Activated CD8-positive, alpha-beta memory T cell treated with anti-CD3 and anti-CD28 coated beads, Interleukin-2, amount 50 U/mL, for 48 hours (primary cell): Measurements from ENCODE around the gene C14orf119.

Source experiments
- DNase-seq: peaks from one replicate; pipeline ENCODE4 v3.0.0-alpha.2; 2020

The C14orf119 gene, protein sequence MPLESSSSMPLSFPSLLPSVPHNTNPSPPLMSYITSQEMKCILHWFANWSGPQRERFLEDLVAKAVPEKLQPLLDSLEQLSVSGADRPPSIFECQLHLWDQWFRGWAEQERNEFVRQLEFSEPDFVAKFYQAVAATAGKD

DNA sequence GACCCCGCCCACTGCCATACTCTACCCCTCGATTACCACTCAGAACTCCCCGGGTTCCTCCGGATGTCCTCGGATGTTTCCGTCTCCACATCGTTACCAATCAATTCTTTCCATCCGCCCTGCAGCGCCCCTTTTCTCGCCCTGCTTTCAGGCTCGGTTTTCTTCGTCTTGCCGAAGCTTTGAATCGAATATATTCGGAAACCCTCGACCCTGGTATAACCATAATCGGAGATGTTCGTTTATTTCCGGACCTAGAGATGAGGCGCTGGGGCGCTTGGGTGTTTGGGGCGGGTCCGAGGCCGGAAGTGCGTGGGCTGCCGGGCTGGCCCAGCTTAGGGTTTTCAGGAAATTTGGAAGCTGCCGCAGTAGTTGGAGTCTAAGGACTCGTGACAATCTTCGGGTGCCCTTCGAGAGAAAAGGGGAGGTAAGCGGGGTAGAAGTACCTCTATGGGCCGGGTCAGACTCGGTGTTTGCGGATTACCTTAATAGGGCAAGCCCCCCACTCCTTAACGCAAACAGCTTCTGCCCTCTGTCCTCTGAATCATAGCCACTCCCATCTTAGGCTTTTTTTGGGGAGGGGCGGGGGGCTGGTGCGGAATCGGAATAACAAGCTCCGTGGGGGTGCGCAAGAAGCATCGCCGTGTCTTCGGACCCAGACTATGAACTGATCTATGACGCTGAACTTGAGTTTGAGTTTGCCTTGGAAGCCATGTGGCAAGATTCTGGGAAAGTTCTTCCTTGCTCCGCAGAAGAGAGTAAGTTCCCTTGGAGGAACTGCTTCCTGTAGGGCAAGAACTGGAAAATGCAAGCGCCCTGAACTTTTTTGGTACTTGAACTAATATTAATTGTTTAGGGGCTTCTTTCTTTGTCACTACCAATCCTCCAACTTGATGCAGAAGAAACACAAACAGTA is at the start of gene C14orf119:
C14orf119 (plus strand) TSS at position 310 of the 913 bp plus-strand sequence. CDS start 2,154 bp downstream, outside the sequence.
- no peak for DNase-seq

DNA sequence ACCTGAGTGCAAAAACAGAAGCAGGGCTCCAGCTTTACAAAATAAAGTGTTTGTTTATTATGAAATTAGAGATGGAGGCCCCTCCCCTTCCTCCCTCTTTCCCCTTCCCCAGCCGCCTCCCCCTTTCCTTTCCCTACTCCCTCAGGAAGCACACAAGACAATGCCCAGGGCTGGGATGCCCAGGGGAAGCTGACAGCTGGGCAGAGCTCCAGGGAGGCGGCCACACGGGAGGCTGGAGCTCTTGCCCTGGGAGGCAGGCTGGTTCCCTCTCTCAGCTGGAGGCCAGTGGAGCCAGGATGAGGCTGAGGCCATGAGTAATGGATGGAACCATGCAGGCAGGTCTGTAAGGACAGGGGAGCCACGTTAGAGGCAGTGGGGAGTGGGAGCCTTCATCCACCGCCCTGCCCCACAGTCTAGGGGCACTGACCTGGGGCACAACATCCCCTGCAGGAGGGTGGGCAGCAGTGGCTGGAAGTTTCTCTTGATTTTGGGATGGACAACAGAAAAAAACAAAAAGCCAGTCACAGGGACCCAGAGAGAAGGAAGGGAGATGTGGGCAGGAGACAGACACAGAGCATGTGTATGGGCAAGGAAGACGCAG is 48.2 kb upstream of the C14orf119 start:
- no peak for DNase-seq

DNA sequence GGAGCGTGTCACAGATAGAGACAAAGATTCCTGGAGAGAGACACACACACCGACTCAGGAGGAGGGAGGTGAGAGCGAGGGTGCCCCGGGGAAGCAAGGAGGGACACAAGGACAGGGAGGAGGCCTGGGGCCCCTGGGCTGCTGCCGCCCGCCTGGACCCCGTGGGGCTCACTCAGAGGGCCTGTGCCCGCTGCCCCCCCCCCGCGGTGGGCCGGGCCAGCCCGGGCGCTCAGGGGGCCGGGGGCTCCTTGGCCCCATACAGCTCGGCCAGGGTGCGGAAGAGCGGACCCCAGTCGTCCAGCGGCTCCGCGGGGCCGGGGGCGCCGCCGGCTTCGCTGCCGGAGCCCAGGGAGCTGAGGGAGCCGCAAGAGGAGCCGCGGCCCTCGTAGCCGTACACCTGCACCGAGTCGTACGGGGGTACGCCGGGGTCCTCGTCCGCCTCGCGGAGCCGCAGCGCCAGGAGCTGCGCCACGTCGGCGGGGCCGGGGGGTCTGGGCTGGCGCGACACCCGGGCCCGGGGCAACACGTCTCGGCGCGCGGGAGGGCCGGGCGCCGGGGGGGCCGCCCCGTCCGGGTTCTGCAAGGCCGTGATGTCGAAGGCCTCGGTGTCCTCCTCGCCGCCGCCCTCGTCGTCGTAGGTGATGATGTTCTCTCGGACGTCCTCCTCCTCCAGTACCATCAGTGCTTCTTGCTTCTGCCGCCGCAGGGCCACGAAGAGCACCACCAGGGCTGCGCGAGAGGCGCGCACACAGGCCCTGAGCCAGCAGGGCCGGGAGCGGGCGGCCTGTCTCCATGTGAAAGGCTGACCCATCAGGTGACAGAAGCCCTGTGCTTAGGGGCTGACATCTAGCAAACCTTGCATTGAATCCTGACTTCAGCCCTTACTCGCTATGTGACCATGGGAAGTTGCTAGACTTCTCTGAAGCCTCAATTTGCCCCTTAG is 47.3 kb upstream of the C14orf119 start:
- DNase-seq, result no peak

DNA sequence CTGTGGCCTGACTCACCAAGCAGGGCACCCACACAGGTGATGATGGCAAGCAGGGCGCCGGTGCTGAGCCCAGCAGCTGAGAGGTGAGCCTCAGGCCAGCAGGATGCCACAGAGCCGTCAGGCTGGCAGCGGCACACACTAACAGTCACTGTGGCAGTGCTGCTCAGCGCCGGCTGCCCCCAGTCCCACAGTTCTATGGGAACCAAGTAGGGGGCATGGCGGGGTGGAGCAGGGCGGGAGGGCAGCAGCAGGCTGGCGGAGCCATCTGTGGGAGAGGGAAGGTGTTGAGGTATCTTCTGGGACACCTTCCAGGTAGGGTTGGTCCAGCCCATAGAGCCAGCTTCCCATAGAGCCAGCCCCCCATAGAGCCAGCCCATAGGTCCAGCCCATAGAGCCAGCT is 46.3 kb upstream of the C14orf119 start:
- DNase-seq, result no peak

DNA sequence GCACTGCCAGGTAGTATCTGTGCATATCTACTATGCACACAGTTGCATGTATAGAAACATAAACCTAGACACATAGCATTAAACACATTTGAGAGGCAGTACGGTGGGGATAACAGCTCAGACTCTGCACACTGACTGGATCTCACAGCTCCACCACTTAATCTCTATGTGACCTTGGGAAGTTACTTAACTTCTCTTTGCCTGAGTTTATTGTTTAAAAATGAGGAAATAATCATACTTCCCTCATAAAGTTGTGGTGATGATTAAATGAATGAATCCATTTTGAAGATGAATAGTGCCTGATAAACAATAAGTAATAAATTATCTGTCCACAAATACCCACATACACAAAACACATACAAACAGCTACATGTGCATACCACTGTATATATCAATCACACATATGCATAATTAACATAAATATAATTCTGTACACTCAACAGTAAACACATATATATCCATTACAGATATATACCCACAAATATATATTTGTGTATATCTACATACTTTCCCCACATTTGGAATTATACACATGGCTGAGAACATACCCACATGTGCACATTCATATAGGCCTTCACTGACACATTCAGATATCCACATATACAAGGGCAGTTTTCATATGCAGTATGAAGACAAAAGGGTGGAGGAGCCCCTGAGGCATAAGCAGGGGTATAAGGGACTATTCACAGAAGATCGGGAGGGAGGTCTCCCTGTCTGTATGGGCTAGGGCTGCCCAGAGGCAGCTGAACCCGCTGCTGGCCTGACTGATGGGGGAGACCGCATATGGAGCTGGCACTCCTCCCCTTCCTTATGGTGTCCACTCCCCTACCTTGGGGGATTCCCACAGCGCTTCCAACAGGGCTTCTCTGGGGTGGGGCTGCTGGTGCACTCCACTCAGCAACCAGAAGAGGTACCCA is 43.9 kb upstream of the C14orf119 start:
- DNase-seq, result no peak

DNA sequence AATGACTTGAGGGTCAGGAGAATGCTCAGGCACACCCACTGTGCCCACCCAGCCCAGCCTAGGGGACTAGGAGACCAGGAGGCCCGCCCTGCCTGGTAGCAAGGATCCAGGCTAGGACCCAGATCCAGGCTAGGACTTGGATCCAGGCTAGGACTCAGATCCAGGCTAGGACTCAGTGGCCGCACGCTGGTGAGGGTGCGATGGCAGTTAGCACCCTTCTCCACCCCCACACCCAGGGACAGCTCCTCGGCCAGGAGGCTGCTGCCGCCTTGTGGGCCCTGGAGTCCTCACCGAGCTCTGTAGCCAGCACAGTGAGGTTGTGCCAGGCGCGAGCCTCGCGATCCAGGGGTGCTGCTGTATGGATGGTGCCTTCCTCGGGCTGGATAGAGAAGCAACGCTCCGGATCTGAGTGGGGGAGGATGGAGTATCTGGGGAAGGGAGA is 43.1 kb upstream of the C14orf119 start:
- no peak for DNase-seq

DNA sequence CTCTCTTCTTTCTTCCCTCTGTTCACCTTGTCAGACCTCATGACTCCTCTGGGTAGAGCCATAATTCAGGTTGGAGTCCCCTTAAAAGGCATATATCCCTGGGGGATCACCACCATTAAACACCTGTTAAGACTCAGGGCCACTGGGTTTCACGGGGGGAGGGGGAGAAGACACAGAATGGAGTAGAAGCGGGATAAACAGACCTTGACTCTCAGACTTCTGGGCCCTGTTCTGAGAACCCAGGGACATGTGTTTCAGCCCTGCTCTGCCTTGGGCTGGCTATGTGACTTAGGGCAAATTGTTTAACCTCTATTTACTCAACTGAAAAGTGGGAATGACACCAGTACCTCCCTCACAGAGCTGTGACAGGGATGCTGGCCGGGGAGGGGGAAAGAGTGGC is 42.6 kb upstream of the C14orf119 start:
- no peak for DNase-seq

DNA sequence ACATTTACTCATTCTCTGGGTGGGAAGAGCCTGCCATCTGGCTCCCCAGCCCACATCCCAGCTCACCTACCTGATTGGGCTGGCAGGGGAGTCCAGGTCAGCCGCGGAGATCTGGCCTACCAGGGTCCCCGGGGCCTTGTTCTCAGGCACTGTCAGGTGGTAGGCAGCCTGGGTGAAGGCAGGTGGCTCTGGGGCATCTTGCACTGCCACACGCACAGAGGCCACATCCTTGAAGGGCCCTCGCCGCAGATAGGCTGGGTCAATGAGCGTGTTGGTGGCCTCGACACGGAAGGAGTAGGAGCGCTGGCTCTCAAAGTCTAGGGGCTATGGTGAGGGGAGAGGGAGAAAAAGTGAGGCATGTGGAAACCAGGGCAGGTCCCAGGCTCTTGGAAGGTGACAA is 41.9 kb upstream of the C14orf119 start:
- DNase-seq, result no peak

DNA sequence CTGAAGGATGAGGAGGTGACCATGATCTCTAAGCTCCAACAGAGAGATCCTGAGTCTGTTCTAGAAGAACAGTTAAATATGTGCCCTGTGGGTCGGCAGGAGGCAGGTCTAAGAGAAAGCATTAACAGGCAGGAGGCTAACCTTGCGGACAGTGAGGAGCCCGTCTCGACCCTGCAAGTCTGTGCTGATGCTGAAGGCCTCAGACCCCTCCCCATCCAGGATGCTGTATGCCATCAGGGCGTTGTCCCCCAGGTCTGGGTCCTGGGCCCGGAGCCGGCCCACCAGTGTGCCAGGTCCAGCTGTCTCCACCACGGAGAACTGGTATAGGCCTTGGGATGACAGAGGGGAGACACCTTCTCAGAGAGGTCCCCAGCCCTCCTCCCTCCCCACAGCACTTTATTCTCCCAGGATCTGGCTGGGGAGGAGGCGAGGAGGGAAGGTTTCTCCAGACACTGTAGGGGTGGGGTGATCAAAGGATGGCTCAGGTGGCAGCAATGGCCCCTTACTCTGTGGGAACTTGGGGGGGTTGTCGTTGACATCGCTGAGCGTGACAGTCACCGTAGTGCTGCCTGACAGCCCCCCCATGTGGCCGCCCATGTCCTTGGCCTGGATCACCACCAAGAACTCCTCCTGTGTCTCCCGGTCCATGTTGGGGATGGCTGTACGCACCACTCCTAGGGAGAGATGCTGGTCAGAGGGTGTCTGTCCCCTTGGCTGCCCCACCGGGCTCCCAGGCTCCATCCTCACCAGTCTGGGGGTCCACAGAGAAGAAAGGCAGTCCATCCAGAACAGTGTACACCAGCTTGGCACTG is 41.1 kb upstream of the C14orf119 start:
- peak; percentile 67 for DNase-seq

DNA sequence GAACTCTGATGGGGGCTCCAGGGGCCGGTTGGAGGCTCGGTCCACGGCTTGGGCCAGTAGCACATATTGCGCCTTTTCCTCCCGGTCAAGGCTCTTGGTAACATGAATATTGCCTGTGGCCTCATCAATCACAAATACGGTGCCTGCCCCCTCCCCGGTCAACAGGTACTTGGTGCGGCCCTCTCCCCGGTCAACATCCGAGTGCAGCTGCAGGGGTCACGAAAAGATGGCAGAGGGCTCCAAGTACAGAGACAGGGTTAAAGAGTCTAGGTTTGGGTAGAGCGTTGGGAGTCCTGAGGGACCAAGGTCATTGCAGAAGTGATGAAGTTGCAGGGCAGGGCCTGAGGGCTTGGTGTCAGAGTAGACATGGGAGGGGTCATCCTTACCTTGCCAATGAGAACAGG is 40.2 kb upstream of the C14orf119 start:
- DNase-seq, result no peak

DNA sequence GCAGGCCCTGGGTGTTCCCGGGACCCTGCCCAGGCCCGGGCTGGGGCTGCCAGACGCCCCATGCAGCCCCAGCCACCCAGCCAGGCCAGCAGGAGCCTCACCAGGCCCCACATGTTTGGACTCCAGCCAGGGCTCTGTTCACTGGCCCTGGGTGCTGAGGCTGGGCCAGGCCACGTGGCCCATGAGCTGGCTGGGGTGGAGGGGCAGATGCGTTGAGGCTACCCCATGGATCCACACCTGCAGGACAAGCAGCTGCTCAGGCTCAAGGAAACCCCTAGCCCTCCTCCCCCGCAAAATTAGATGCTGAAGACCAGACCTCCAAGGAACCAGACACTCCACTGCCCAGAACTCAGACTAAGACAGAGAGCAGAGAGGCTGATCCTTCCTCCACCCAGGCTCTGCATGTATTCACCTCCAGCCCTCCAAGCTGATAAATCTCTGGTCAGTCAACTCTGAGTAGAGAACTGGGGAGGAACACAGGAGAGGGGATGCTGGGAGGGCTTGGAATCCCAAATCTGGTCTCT is 39.6 kb upstream of the C14orf119 start:
- no peak for DNase-seq

DNA sequence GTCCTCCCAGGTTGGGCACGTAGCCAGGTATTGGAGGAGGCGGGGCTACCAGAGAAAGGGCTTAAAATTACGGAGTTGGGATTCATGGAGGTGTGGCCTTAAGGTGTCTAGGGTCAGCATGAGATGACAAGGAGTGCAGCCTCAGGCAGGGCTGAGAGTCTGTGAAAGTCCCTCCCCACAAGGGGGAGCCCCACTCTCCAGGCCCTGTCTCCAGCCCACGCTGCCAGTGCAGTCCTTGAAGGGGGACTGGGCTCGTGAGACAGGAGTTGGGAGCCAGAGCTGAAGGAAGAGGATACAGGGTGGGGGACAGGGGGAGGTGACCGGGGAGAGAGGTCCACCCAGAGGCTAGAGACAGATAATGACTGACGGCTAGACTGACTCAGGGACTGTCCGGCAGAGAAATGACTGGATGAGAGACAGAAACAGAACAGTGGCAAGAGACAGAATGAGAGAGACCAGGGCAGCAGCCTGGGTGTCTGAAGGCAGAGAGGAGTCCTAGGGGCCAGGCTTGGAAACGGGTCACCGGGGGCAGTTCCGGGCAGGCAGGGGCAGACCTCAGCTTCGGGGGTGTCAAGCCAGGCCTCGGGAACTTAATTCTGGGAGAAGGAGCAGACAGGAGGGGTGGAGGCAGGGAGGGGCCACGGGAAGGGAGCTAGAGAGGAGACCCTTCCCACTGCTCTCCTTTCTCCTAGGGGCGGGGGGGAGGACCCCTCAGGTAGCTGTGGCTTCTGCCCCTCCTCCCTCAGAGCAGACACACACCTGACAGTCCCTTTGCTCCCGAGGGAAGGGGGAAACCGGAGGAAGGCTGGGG is 39.0 kb upstream of the C14orf119 start:
- peak; percentile 81 for DNase-seq

DNA sequence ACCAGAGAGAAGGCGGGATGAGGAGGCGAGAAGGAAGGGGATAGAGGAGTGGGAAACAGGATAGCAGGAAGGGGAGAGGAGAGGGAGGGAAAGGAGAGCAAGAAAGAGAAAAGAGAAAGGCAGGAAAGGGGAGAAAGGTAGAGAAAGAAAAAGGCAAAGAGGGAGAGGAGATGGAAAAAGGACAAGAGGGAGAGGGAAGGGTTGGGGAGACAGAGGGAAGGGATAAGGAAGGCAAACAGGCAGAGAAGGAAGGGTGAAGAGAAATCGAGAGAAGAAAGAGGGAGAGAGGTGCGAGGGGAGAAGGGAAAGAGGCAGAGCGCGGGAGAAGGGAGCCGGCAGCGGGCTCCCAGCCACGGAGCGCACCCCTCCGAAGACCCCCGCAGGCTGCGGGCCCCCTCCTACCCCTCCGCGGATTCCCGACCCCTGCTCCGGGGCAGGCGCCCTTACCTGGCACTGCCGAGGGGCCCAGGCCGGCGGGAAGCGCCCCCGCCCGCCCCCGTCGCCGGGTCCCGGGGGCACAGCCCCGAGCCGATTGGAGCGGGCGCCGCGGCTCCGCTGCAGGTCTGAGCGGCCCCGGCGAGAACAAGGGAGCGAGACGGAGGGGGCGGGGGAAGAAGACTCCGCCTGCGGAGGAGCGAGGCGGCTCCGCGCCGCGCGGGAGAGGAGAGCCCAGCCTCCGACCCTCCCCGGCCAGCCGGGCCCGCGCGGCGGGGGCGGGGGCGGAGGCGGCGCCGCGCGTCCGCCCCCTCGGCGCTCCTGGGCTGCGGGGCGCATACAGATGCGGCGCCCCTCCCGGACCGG is 38.1 kb upstream of the C14orf119 start, which contains the start of gene CDH24:
CDH24 (minus strand) TSS at position 565 of the 801 bp plus-strand sequence. CDS start 1,787 bp downstream, outside the sequence.
- DNase-seq, result peak; percentile 81

DNA sequence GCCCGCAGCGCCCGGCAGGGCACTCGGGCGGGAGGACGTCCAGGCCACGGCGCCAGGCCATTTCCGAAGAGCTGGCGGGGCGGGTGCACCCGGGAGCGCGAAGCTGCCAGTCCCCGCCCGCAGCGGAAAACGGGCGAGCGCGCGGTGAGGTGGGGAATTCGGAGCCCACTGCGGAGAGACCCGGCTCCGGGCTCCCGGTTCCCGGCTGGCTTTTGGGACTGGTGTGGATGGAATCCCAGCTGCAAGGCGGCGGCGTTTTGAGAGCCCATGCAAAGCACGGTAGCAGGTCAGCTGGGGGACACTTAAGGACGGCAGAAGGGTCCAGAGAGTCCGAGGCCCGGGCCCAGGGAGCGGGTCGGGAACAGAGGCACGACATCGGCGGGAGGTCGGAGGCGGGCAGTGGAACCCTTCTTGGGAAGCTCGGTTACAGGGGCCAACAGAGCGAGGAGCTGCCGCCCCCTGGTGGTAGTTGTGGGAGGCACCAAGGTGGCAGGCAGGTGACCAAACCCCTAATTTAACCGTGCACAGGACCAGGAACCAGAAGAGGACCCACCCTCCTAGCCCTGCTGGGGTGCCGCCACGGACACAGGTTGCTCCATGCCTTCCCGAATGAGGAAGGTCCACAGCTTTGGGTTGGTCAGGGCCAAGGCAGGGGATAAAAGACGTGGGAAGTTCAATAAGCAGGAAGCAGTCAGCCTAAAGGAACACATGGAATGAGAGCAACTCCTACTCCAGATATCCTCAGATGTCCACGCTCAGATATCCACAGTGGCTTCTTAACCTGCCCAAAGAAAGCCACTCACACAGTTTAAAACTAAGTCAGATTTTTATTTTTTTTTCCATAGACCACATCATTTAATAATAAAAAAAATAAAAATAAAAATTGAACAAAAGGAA is 37.3 kb upstream of the C14orf119 start:
- peak; percentile 96 for DNase-seq

DNA sequence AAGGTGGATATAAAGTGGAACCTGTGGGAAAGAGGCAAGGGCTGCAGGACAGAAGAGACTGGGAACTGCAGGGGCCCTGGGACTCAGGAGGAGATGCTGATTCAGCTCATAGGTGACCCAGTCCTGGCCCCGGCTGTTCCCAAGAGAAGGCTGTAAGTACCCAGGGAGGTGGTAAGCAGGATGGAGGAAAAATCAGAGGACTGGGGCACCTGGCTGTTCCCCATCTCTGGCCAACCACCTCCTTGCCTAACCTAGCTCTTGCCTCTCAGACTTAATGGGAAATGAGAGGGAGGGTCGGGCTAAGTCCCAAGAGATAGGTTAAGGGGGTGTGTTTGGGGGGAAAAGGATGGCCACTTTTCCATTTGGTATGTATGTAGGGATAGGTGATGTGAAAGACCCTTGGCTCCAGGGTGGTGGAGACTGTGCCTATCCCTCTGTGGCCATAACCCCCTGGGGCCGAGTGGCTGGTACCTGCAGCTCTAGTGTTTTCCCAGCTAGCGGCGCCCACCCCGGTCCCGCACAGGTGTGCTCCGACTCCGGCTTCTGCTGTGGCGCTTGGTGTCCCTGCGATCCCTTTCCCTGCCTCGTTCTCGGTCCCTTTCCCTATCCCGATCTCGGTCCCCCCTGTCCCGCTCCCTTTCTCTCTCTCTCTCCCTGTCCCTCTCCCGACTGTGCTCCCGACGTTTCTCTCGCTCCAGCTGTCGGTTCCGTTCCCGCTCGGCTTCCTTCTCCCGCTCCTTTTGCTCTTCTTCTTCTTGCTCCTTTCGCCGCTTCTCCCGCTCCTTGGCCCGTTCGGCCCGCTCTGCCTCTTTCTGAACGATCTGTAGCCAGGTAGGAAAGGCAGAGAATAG is 36.4 kb upstream of the C14orf119 start:
- DNase-seq, result no peak

DNA sequence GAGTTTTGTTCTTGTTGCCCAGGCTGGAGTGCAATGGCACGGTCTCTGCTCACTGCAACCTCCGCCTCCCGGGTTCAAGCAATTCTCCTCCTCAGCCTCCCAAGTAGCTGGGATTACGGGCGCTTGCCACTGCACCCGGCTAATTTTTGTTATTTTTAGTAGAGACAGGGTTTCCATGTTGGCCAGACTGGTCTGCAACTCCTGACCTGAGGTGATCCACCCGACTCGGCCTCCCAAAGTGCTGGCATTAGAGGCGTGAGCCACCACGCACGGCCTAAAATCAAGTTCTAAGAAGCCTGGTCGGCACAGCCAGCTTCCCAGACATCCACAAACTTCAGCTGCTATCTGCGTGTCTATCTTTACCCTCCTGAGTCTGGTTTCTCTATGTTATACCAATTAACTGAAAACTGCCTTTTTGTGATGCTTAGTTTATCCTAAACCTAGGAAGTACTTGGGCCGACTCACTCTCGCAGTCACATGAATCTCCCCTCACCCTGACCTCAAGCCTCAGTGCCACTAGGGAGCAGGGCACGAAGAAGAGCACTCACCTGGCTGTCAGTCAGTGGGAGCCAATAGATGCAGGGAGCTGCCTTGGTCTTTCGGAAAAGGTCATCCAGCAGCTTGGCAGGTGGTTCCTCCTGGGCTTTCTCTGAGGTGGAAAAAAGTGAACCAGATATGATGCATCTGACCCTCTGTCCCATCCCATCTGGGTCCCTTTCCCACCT is 34.6 kb upstream of the C14orf119 start:
- no peak for DNase-seq
